ENCODE data around the gene RAB1A. TPM values are rescaled to one million over a fixed set of nuclear protein-coding genes. Genes with fewer than 3 reads are reported as not detected.
"Not testable (repeated sequence)": the region's sequence is repeated elsewhere in the genome, so short reads cannot be mapped to it uniquely, and the experiment has no call there.

RAB1A gene
- total and polyA plus RNA-seq, 12 donors, result 53.8 to 235 (median 136) TPM

DNA sequence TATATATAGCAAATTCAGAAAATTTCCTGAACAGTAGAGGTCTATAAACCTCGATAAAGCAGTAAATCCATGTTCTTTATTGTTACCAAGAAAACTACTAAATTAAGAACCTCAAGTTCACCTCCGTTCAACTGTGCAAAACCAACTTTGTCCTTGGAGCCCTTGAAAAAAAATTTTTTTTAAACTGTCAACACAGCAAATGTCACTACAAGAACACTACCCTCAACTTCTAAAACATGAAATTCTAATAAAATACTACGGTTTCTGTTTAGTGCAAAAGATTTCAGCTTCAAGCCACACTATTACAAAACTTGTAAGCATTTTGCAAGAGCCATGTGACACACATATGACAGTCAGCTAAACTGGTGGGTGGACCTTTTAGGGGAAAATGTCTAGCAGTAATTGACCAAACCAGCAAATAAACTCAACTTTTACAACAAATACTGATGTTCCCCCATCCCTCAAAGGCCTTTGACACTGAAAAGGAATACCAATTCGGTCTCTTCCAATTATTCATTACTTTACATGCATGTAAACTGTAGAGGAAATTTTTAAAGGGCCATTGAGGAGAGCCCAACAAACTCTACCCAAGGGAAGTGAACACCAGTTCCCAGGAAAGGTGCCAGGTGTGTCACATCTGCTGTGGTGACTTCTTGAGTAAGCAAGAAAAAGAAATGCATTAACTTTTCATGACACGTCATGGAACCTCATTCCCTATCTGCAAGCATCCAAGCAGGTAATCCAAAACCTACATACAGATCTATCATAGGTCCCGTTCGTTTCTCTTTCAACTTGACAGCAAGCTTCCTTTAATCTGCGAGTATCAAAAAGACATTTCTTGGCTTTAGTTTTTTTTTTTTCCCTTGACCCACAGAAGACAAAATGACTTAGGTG is 1.4 kb downstream of the RAB1A start:
- H3K4me3 ChIP-seq, result peak overlapping the region; percentile 4 to 95 (median 72)
- H3K4me1 ChIP-seq (replicated peaks in 1 of 2), result peaks cover 37 to 58% of the 10 kb centered on the region in 2 donors
- H3K27me3 ChIP-seq, result no peaks in the 10 kb centered on the region
- peak in 5 of 7 donors; percentile 28 to 54 (median 48) for DNase-seq
- 5 to 7% (median 7%) methylated on average over 8 of the region's 8 CpGs for WGBS, 4 donors
- intact Hi-C loops (cut with DNase I), result loop anchor here in 1 of 2 donors (10.0 kb wide), 1 partner anchor 64 kb away; no protein-coding TSS in a partner anchor
- H3K27ac ChIP-seq, result peak overlapping the region; percentile 95 to 100 (median 98)
- TF ChIP-seq POLR2A (IDR thresholded peaks at IDR 0.05), result peak in 1 of 2 donors; percentile 22
- TF ChIP-seq, protein P1, sequence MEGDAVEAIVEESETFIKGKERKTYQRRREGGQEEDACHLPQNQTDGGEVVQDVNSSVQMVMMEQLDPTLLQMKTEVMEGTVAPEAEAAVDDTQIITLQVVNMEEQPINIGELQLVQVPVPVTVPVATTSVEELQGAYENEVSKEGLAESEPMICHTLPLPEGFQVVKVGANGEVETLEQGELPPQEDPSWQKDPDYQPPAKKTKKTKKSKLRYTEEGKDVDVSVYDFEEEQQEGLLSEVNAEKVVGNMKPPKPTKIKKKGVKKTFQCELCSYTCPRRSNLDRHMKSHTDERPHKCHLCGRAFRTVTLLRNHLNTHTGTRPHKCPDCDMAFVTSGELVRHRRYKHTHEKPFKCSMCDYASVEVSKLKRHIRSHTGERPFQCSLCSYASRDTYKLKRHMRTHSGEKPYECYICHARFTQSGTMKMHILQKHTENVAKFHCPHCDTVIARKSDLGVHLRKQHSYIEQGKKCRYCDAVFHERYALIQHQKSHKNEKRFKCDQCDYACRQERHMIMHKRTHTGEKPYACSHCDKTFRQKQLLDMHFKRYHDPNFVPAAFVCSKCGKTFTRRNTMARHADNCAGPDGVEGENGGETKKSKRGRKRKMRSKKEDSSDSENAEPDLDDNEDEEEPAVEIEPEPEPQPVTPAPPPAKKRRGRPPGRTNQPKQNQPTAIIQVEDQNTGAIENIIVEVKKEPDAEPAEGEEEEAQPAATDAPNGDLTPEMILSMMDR (IDR thresholded peaks at IDR 0.05), result no peak
- H3K36me3 ChIP-seq (replicated peaks in 1 of 2), result no peaks in the 10 kb centered on the region
- H3K9me3 ChIP-seq (replicated peaks in 1 of 3), result no peaks in the 10 kb centered on the region

DNA sequence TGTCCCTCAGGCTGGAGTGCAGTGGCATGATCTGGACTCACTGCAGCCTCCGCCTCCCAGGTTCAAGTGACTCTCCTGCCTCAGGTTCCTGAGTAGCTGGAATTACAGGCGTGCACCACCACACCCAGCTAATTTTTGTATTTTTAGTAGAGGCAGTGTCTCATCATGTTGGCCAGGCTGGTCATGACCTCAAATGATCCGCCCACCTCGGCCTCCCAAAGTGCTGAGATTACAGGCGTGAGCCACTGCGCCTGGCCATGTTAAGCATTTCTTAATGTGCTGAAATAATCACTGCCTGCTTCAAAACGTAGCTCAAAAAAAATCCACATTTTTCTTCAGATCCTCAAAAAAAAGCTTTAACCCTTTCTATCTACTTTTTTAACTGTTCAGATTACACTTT is 4.4 kb downstream of the RAB1A start:
- peaks cover 37 to 62% of the 10 kb centered on the region in 2 donors for H3K4me1 ChIP-seq (replicated peaks in 1 of 2)
- peak overlapping the region in 3 of 5 donors; percentile 37 to 98 (median 39) for H3K27ac ChIP-seq
- intact Hi-C loops (cut with DNase I), result loop anchor here in 1 of 2 donors (10.0 kb wide), 1 partner anchor 61 kb away; no protein-coding TSS in a partner anchor
- H3K36me3 ChIP-seq (replicated peaks in 1 of 2); H3K27me3 ChIP-seq; H3K9me3 ChIP-seq (replicated peaks in 1 of 3): not testable (repeated sequence)
- peak overlapping the region in 1 of 4 donors; percentile 2 for H3K4me3 ChIP-seq
- peak in 6 of 7 donors; percentile 49 to 68 (median 54) for DNase-seq
- WGBS, 4 donors, result 31 to 57% (median 36%) methylated on average over 7 of the region's 7 CpGs

DNA sequence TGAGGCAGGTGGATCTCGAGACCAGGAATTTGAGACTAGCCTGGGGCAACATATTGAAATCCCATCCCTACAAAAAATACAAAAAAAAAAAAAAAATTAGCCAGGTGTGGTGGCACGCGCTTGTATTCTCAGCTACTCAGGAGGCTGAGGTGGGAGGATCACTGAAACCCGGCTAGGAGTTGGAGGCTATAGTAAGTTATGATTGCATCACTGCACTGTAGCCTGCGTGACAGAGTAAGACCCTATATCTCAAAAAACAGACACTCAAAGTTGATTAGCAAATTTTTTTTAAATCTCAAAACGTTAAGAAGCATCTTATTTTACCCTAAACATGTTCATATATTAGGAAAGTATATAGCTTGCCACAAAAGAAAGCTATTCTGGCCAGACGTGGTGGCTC is 7.6 kb downstream of the RAB1A start:
- H3K27ac ChIP-seq, result no peak overlapping the region
- no peaks in the 10 kb centered on the region for H3K27me3 ChIP-seq
- TF ChIP-seq, protein P1 (IDR thresholded peaks at IDR 0.05), result no peak
- TF ChIP-seq POLR2A (IDR thresholded peaks at IDR 0.05), result no peak
- intact Hi-C loops (cut with DNase I), result loop anchor here in 1 of 2 donors (10.0 kb wide), 1 partner anchor 58 kb away; no protein-coding TSS in a partner anchor
- H3K4me1 ChIP-seq (replicated peaks in 1 of 2), result peaks cover 30 to 67% of the 10 kb centered on the region in 2 donors
- WGBS, 4 donors, result 75 to 84% (median 80%) methylated on average over 7 of the region's 7 CpGs
- DNase-seq, result no peak
- no peaks in the 10 kb centered on the region for H3K9me3 ChIP-seq (replicated peaks in 1 of 3)
- H3K4me3 ChIP-seq, result no peak overlapping the region
- H3K36me3 ChIP-seq (replicated peaks in 1 of 2), result no peaks in the 10 kb centered on the region

DNA sequence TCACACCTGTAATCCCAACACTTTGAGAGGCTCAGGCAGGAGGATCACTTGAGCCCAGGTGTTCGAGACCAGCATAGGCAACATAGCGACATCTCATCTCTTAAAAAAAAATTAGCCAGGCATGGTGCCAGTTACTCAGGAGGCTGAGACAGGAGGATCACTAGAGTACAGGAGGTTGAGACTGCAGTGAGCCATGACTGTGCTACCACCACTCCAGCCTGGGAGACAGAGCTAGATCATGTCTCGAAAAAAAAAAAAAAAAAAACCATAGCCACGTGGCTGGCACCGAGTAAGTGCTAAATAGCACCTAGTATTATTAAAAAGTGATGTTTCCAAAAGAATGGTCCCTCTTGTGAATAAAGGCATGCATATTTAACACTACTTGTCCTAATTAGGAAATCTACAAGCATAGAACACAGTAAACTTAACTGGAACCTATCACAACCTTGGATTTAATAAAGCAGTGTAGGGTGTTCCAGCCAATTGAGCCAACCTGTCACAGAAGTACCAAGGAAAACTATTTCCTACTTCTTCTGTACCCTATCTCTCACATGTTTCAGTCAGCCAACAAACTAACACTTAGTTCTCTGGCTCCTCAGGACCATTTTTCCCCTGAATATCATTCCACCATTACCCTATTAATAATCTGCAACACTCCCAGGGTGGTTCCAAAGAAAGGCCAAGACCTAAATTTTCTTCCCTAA is 8.8 kb downstream of the RAB1A start:
- H3K4me3 ChIP-seq, result no peak overlapping the region
- H3K27me3 ChIP-seq, result no peaks in the 10 kb centered on the region
- no peaks in the 10 kb centered on the region for H3K36me3 ChIP-seq (replicated peaks in 1 of 2)
- TF ChIP-seq, protein P1 (IDR thresholded peaks at IDR 0.05), result no peak
- TF ChIP-seq POLR2A (IDR thresholded peaks at IDR 0.05), result no peak
- intact Hi-C loops (cut with DNase I), result loop anchor here in 1 of 2 donors (10.0 kb wide), 1 partner anchor 56 kb away; no protein-coding TSS in a partner anchor
- H3K9me3 ChIP-seq (replicated peaks in 1 of 3), result no peaks in the 10 kb centered on the region
- H3K4me1 ChIP-seq (replicated peaks in 1 of 2), result peaks cover 20 to 64% of the 10 kb centered on the region in 2 donors
- DNase-seq, result no peak
- H3K27ac ChIP-seq, result peak overlapping the region in 1 of 5 donors; percentile 24
- WGBS, 4 donors, result 67 to 77% (median 72%) methylated on average over 5 of the region's 5 CpGs
